ENCODE measurements around the gene PSME2. TPM values are rescaled to one million over a fixed set of nuclear protein-coding genes. Genes with fewer than 3 reads are reported as not detected.

The PSME2 gene
- total RNA-seq, 4 donors from 2014 or later = 31.3 to 66.6 (median 47.5) TPM

DNA sequence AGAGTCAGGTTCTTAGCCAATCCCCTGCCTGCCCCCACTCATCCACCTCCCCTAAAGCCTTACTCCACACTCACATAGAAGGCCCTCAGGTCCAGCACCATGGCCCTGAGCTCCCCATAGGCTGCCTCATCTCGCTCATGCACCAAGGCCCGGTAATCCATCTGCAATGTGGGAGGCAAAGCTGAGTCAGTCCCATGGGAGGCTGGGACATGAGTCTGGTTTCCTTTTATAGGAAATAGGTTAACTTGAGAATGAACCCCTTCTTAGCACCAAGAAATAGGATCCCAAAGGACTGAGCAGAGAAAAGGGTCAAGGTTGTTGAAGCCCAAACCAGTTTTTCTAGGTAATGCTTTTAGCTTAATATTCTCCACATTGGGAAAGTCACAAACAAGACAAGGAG is 2.9 kb downstream of the PSME2 start:
- 83% methylated on average over 2 of the region's 2 CpGs for WGBS, 2 donors
- intact Hi-C loops (cut with DNase I) = no loop called here
- H3K9me3 ChIP-seq = no peaks in the 10 kb centered on the region
- no peak overlapping the region for H3K4me3 ChIP-seq (replicated peaks in 1 of 3)
- DNase-seq = no peak
- peaks cover 27 to 33% of the 10 kb centered on the region in 2 donors for H3K4me1 ChIP-seq
- TF ChIP-seq POLR2A (IDR thresholded peaks at IDR 0.05) (no peak), CTCF (IDR thresholded peaks at IDR 0.05) (no peak)
- H3K36me3 ChIP-seq = peaks cover 5 to 10% of the 10 kb centered on the region in 2 donors
- no peak overlapping the region for H3K27ac ChIP-seq
- no peaks in the 10 kb centered on the region for H3K27me3 ChIP-seq

GRCh38 chr14:24141097-24141880 is 5.1 kb downstream of the PSME2 start, which contains the start of gene EMC9:
Gene EMC9, minus strand, starts transcription at chr14:24141591. Its CDS starts 287 bp downstream, at chr14:24141304.
- TF ChIP-seq POLR2A (IDR thresholded peaks at IDR 0.05) (peak in 1 of 2 donors; percentile 90), CTCF (IDR thresholded peaks at IDR 0.05) (peak; percentile 14 to 74 (median 46))
- peaks cover 14 to 15% of the 10 kb centered on the region in 2 donors for H3K36me3 ChIP-seq
- no peaks in the 10 kb centered on the region for H3K9me3 ChIP-seq
- intact Hi-C loops (cut with DNase I) = no loop called here
- H3K27ac ChIP-seq = peak within 1 kb of the TSS; percentile 71 to 90 (median 88)
- H3K4me1 ChIP-seq = peaks cover 27 to 34% of the 10 kb centered on the region in 2 donors
- peak; percentile 100 for DNase-seq
- whole genome bisulfite sequencing, 2 donors = 0% methylated on average over 20 to 36 of the region's 65 CpGs
- peak within 1 kb of the TSS; percentile 69 to 72 (median 70) for H3K4me3 ChIP-seq (replicated peaks in 1 of 3)
- no peaks in the 10 kb centered on the region for H3K27me3 ChIP-seq

GRCh38 chr14:24139272-24139934 is 7.0 kb downstream of the PSME2 start:
- H3K9me3 ChIP-seq = no peaks in the 10 kb centered on the region
- no peak overlapping the region for H3K27ac ChIP-seq
- WGBS, 2 donors = 82 to 87% methylated on average over 9 of the region's 9 CpGs
- no peak for DNase-seq
- H3K27me3 ChIP-seq = no peaks in the 10 kb centered on the region
- TF ChIP-seq POLR2A (IDR thresholded peaks at IDR 0.05) (no peak), CTCF (IDR thresholded peaks at IDR 0.05) (no peak)
- H3K36me3 ChIP-seq = peaks cover 14 to 15% of the 10 kb centered on the region in 2 donors
- intact Hi-C loops (cut with DNase I) = no loop called here
- no peak overlapping the region for H3K4me3 ChIP-seq (replicated peaks in 1 of 3)
- H3K4me1 ChIP-seq = peaks cover 21 to 28% of the 10 kb centered on the region in 2 donors

DNA sequence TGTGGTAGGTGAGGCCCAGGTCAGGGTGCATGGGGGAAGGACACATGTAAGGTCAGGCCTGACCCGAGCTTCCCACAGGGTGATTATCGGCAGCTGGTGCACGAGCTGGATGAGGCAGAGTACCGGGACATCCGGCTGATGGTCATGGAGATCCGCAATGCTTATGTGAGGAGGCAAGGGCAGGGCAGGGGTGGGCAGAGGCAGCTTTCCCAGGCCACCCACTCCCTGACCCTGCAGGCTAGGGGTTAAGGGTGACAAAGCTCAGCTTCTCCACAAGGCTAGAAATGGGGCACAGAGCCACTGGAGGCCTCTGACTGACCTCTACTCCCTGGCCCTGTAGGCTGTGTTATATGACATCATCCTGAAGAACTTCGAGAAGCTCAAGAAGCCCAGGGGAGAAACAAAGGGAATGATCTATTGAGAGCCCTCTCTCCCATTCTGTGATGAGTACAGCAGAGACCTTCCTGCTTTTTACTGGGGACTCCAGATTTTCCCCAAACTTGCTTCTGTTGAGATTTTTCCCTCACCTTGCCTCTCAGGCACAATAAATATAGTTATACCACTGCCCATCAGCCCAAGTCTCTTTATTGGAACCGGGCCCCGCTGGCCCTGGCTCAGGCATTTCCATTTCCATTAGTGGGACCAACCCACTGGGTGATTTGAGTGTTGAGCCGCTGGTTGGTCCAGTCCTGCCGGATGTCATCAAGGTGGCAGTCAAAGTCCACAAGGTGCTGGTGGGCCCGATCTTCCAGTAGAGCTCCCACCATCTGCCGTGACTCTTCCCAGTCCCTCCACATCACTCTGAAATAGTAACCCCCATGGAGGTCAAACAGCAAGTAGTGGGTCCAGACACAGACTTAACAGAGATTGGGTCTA is 7.8 kb downstream of the PSME2 start:
- Histone ChIP-seq H3K4me3 (replicated peaks in 1 of 3) (no peak overlapping the region), H3K27ac (no peak overlapping the region), H3K4me1 (peaks cover 21 to 28% of the 10 kb centered on the region in 2 donors), H3K36me3 (peaks cover 14 to 15% of the 10 kb centered on the region in 2 donors), H3K9me3 (no peaks in the 10 kb centered on the region), H3K27me3 (no peaks in the 10 kb centered on the region)
- 87 to 93% methylated on average over 12 to 13 of the region's 13 CpGs for WGBS, 2 donors
- intact Hi-C loops (cut with DNase I) = no loop called here
- TF ChIP-seq POLR2A (IDR thresholded peaks at IDR 0.05) (no peak), CTCF (IDR thresholded peaks at IDR 0.05) (no peak)
- DNase-seq = no peak
